Activated CD8-positive, alpha-beta memory T cell treated with anti-CD3 and anti-CD28 coated beads for 4 hours (primary cell): Measurements from ENCODE around the gene KIAA2012.
"Not testable (repeated sequence)": the region's sequence is repeated elsewhere in the genome, so short reads cannot be mapped to it uniquely, and the experiment has no call there.

ENCODE experiments used
- DNase-seq, 2 donors: peaks; one replicate each; pipeline ENCODE4 v3.0.0-alpha.2; 2020; ENCODE audit warnings: low read depth in 2 of 2

Gene KIAA2012

DNA sequence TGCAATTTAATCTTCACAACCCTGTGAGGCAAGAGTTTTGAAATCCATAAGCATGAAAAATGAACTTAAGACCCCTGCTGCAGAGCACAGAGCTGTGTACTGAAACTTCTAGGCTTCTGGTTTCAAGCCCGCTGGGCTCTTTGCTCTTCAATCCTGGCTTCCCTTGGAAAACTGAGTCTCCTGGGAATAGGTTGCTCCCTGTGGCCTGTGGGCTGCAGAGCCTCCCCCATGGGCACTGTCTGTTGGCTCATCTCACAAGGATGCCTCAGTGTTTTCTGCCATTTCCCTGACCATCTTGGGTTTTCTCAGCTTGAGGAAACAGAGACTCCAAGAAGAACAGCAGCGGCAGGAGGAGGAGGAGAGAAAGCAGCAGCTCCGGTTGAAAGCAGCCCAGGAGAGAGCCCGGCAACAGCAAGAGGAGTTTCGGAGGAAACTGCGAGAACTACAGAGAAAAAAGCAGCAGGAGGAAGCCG lies 120.9 kb downstream of the KIAA2012 start:
- no peak for DNase-seq

DNA sequence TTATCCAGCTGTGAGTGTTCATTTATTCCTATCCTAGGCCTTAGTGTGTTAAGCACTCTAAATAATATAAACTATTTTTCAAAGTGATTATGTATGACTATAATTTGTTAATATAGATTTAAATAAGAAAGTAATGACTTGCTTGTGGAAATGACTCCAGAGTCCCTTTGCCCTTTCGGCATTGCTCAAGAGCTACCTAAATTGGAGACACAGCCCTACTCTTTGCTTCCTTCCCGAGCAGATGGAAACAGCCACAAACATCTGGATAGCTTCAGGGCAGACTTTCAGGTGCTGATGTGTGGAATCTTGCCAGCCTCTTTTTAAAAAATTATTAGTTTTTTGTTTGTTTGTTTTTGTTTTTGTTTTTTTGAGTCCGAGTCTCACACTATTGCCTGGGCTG lies 121.4 kb downstream of the KIAA2012 start:
- no peak for DNase-seq

DNA sequence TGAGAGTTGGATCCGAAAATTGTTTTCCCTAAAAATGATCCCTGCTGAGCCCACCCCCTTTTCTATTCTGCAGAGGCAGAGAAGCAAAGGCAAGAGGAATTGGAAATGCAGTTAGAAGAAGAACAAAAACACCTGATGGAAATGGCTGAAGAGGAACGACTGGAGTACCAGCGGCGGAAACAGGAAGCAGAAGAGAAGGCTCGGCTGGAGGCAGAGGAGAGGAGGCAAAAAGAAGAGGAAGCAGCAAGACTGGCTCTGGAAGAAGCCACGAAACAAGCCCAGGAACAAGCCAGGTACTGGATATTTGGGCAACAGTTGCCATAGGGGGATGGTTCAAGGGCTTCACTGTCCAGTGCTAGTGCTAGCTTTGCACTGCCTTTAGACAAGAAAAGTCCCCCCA lies 123.7 kb downstream of the KIAA2012 start:
- DNase-seq: no peak

DNA sequence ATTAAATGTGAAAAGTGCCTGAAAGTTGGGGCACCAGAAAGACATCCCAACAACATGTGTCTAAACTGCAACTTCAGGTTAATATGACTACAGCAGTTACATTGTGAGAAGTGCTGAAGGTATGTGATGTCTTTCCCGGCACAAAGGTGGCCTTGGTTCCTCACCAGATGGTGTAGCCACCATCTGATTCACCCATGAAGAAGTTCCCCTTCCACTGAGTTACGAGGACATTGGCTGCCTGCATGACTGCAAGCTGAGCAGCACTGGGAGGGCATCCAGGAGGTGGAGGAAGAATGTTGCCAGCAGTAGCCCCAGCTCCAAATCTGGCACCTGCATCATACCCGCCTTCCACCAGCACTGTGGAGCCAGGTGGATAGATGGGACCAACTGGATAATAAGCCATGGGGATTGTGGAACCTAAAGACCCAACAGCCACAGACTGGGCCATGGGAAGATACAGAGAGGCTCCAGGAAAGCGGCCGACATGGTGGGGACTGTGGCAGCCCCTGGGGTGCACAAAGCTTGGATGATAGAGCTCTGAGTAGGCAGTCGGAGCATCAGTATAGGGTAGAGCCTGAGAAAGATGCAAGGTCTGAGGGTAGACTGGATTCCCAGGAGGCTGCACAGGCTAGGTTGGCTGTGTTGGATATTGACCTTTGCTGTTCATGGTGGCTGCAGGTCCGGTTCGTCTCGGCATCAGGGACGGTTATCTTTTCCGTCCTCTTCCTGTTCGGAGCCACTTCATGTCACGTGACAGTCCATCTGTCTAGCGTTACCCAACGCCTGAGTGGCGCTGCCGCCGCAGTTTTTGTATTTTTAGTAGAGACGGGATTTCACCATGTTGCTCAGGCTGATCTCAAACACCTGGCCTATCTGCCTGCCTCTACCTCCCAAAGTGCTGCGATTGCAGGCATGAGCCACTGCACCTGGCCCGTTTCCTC lies 128.4 kb downstream of the KIAA2012 start:
- DNase-seq: no peak

DNA sequence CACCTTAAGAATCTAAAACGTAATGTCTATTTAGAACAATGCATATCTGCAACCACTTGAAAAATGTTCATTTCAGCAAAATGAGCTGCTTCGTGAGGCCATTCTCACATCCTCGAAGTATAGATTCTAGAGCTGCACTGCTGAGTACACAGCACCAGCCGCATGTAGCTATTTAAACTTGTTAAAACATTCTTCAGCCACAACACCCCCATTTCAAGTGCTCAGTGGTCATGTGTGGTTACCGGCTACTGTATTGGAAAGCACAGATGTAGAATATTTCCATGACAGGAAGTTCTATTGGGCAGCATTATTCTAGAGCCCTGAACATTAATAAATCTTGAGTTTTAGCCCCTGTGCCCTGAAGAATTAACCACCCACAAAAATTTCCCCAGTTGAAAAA lies 130.3 kb downstream of the KIAA2012 start:
- no peak for DNase-seq

DNA sequence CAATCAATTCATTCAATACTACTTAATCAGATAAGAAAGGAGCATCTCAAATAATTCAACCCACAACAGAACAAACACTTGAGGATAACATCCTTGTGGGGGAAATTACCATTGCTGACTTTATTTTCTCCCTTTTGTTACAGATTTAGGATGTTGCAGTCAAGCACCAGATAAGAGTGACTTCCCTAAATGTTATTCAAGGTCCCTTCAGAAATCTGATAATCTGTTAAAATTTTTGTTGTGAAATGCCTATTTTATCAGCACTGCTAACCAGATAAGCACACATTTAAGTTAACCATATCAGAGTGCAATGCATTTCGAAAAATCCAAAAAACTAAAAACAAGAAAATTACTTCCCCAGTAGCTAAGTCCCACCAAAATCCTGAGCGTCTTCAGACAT lies 131.8 kb downstream of the KIAA2012 start:
- DNase-seq: no peak

DNA sequence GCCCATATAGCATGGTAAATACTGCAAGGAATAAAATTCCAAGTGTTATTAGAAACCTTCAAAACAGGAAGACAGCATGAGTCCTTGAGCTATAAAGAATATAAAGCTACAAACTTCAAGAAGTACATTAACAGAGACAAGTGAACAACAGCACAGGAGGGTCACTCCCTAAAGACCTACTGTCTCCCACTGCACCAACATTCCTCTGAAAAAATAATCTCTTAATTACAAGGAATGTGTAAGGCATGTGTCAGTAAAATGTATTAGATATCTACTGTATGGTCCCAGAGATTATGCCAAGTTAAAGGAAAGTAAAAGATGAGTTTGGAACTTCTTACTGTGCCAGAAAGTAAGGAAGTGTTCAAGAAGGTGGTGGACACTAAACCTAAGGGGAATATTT lies 135.5 kb downstream of the KIAA2012 start:
- no peak for DNase-seq

DNA sequence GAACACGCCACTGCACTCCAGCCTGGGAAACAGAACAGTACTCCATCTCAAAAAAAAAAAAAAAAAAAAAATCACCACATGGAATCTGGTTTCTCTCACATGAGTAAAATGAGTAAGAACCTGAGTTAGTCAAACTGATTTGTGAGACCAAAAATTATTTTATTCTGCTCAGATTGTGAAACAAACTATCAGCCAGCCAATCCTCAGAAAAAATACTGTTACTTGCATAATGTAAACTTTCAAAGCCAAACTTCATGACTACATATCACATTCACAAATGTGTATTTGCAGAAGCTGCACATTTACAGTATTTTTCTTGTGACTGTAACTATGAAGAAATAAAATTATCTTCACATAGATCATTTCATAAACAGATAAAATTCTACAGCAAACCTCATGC lies 142.1 kb downstream of the KIAA2012 start:
- DNase-seq: no peak

DNA sequence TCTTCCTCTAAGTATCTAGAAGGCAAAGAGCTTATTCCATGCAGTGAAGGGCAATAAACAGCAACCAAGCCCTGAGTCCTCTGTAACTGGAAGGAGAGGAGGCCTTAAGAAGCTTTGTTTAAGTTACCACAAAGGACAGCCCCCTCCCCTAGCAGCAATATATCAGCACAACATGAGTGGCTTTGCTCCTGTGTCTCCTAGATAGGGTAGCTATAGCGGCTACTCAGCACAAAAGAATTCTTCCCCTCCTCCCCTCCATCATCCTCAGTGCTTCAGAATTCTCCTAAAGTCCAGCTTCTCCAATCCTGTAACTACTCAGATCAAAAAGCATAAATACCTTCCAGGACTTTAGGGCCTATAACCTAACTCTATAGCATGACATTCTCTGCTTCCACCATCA lies 148.8 kb downstream of the KIAA2012 start:
- DNase-seq: no peak

DNA sequence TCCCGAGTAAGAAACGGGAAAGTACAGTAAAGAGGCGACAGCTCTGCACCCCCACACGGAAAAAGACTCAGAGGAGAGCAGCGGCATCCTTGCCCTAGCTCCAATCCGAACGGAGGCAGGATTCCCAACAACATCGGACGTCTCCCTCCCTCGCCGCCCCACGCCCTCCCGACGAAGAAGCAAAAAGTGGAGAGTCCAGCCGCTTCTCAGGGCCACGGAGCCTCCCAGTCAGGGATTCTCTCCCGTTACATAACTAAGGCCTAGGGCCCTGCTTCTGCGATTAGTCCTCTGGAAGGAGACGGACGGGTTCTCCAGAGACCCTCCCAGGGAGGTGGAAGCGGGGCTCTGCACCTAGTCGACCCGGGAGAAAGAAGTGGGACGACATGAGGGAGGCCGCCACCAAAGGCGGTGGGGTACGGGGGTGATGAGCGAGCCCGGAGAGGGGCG lies 164.8 kb downstream of the KIAA2012 start:
- DNase-seq: peak in 1 of 2 donors; percentile 0

DNA sequence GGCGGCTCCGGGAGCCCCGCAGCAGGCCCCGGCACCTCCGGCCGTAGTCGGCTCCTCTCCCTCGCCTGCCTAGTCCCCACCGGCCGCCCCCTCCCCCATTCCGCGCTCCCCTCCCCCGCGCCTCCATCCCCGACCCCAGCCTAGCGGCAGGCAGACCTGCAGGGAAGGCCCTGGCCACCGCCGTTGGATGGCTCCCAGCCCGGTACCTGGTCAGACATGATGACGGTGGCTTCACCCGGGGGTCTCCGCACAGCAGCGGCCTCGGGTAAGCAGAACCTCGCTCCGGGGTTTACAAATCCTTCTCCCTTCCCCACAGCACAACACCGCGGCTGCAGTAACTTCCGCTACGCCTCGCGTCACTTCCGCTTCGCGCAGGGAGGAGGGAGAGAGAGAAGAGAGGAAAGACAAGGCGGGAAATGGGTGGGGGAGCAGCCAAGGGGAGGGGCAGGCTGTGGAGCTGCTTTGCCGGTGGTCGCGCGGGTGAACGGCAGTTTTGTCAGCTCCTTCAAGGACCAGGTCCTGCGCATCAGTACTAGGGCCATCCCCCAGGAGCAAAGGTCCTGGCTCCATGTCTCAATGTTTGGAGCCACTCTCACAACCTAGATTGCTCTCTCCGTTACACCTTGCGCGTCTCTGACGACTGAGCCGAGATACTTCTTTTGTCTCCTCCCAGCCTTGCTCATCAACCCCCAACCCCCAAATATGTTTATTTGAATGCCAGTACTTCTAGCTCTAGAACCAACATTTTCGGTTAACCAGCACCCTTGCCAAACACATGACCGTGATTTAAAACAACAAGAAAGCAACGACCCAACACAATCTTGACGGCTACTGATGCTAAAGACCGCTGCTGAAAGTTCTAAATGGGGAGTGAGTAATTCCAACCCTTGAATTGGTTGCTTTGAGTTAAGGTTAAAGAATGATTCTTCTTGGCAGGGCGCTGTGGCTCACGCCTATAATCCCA lies 165.5 kb downstream of the KIAA2012 start, which contains the start of gene SUMO1:
SUMO1 (minus strand) TSS at position 364 of the 964 bp plus-strand sequence; CDS start at position 218, 146 bp downstream.
- peak; percentile 79 to 84 for DNase-seq

DNA sequence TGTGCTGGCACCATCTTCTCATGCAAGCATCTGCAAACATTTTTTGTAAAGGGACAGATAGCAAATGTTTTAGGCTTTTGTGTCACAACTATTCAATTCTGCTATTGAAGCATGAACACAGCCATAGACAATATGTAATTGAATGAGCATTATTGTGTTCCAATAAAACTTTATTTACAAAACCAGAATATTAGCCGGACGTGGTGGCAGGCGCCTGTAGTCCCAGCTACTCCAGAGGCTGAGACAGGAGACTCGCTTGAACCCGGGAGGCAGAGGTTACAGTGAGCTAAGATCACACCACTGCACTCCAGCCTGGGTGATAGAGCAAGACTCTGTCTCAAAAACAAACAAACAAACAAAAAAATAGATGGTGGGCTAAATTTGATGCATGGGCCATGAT lies 174.7 kb downstream of the KIAA2012 start:
- DNase-seq: not testable (repeated sequence)

DNA sequence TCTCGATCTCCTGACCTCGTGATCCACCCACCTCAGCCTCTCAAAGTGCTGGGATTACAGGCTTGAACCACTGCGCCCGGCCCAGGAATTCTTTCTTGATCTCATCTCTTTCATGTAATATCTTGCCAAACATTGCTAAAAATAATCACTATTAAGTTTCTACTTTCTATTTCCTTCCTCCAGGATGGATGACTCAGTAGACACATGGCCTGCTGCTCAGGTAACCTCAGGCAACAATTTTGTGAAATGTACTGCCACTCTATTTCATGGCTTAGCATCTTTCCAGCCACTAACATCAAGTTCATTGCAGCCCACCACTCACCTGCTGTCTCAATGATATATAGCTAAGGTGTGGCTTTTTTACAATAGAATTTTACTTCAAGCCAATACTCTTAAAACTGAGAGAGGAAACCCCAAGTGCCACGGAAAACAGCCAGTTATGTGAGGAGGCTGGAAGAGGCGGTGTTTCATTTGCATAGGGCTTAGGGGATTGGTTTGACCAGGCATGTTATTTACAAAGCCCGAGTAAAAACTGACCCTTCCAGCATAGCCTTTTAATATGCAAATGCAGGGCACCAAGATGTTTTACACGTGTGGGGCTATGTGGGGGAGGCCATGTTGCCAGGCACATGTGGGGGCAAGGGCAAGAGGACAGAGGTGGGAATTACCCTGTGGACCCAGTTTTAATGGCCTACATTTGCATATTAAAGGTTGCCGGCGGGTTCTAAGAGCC lies 176.6 kb downstream of the KIAA2012 start:
- no peak for DNase-seq

DNA sequence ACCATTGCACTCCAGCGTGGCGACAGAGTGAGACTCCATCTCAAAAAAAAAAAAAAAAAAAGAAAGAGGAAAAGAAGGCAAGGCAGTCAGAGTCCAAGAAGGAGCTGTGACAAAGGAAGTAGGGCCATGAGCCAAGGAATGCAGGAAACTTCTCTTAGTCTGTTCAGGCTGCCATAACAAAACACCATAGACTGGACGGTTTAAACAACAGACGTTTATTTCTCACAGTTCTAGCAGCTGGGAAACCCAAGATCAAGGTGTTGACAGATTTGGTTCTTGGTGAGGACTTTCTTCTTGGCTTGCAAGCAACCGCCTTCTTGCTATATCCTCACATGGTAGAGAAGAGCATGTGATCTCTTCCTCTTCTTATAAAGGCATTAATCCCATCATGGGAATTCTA lies 178.4 kb downstream of the KIAA2012 start:
- DNase-seq: no peak
